ACC112 (cell line): ENCODE results near the gene ARHGEF7.
"Not testable (repeated sequence)": the region's sequence is repeated elsewhere in the genome, so short reads cannot be mapped to it uniquely, and the experiment has no call there.

Experiments used
- H2AFZ ChIP-seq: fragments of 200-600 bp; sonication (generic); one replicate; pipeline ENCODE4 v1.6.0; 2017; ENCODE audit warnings: antibody characterized with exemption, low read length; ENCODE audit not compliant: unreplicated experiment
- H3K27ac ChIP-seq: fragments of 200-600 bp; sonication (generic); 2 replicates; pipeline ENCODE4 v1.5.1; 2014; ENCODE audit warnings: low read depth, mild to moderate bottlenecking, antibody characterized with exemption, low read length, moderate library complexity
- H3K27me3 ChIP-seq: fragments of 200-600 bp; sonication (generic); 2 replicates; pipeline ENCODE4 v1.6.1; 2014; ENCODE audit warnings: mild to moderate bottlenecking, antibody characterized with exemption, low read length, moderate library complexity, mixed read lengths; ENCODE audit not compliant: insufficient read depth
- H3K36me3 ChIP-seq: fragments of 200-600 bp; sonication (generic); 2 replicates; pipeline ENCODE4 v1.6.1; 2016; ENCODE audit warnings: mild to moderate bottlenecking, antibody characterized with exemption, low read length, moderate library complexity, mixed read lengths; ENCODE audit not compliant: insufficient read depth
- H3K4me1 ChIP-seq: fragments of 200-600 bp; sonication (generic); one replicate; pipeline ENCODE4 v1.6.1; 2016; ENCODE audit warnings: low read length, mixed read lengths; ENCODE audit not compliant: insufficient read depth, unreplicated experiment, control insufficient read depth
- H3K4me3 ChIP-seq: fragments of 200-600 bp; sonication (generic); 2 replicates; pipeline ENCODE4 v1.5.1; 2014; ENCODE audit warnings: mild to moderate bottlenecking, low read depth, low read length
- H3K79me2 ChIP-seq: fragments of 200-600 bp; sonication (generic); one replicate; pipeline ENCODE4 v1.6.0; 2016; ENCODE audit warnings: low read length; ENCODE audit not compliant: control insufficient read depth, unreplicated experiment, insufficient read depth

Gene ARHGEF7

DNA sequence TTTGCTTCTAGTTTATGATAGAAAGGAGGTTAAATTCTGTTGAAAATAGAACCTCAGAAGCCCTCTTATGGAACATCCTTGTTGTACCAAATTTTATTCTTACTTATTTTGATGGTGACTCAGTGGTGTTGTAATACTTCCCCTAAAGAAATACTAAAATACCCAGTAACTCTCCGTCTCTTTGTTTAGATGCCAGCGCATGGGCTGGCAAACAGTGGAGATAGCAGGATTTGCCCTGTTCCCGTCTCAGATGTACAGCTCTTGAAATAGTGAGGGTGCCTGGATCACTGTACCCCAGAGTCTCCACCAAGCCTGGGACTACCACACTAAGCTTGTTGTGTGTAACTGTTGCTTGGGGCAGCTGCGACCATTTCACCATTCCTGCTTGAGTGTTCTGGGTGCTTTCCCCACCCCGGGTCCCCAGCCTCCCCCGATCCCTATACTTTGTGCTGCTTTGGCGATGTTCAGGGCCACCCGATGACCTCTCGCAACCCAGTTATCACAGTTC lies 138.3 kb downstream of the ARHGEF7 start:
- H3K79me2 ChIP-seq = peaks cover 8% of the 10 kb centered on the region
- H3K36me3 ChIP-seq = peaks cover 7% of the 10 kb centered on the region

DNA sequence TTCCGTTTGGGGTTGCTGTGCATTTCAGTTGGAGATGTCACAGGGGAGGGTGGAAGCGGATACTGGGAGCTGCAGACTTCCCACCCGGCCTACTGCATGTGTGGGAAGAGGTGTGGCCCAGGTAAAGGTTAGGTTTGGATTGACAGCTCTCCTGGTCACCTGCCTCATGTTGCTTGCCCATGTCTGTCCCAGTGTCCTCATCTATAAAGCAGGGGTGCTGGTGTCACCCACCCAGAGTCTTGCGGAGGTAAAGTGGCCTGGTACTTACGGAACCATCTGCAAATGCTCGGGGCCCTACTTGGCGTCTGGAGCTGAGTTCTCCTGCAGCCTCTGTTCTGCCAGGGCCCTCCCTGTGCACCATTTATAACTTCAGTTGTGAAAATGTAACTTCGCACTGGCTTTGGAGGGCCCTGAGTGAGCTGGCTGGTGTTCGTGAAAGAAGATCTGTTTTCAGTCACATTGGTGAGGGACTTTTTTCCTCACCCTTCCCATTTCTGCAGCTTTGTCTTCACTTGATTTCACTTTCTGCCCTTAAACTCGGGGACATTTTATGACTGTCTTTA lies 140.2 kb downstream of the ARHGEF7 start:
- Histone ChIP-seq H3K27ac (no peak overlapping the region), H3K36me3 (peaks cover 17% of the 10 kb centered on the region), H3K27me3 (no peaks in the 10 kb centered on the region), H3K79me2 (peaks cover 6% of the 10 kb centered on the region), H3K4me1 (peaks cover 26% of the 10 kb centered on the region), H2AFZ (no peak overlapping the region), H3K4me3 (no peak overlapping the region)

More for the DNA sequence above, 138.3 kb downstream of the ARHGEF7 start:
- Histone ChIP-seq H3K4me3 (no peak overlapping the region), H2AFZ (no peak overlapping the region), H3K27ac (peak overlapping the region; percentile 38), H3K27me3 (no peaks in the 10 kb centered on the region), H3K4me1 (peaks cover 26% of the 10 kb centered on the region)

DNA sequence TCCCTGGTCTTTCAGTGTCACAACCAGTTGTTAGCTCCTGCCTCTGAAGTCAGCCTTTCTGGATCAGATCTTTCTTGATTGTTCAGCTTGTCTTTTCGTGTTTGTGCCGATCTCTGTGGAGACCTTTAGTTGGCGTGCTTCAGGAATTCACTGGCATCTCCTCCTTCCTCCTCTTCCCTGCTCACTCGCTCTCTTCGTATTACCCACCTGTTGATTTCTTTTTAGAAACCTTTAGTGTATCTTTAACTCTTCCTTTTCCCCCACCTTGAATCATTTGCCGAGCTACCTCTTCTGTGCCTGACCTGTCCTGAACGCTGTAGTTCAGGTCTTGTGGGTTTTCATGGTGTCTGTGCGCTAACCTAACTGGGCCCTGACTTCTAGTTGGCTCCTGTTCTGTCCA lies 141.3 kb downstream of the ARHGEF7 start:
- H2AFZ ChIP-seq = no peak overlapping the region
- peaks cover 17% of the 10 kb centered on the region for H3K36me3 ChIP-seq
- no peak overlapping the region for H3K4me3 ChIP-seq
- peaks cover 23% of the 10 kb centered on the region for H3K4me1 ChIP-seq
- H3K27ac ChIP-seq = no peak overlapping the region
- no peaks in the 10 kb centered on the region for H3K27me3 ChIP-seq
- H3K79me2 ChIP-seq = peaks cover 6% of the 10 kb centered on the region

DNA sequence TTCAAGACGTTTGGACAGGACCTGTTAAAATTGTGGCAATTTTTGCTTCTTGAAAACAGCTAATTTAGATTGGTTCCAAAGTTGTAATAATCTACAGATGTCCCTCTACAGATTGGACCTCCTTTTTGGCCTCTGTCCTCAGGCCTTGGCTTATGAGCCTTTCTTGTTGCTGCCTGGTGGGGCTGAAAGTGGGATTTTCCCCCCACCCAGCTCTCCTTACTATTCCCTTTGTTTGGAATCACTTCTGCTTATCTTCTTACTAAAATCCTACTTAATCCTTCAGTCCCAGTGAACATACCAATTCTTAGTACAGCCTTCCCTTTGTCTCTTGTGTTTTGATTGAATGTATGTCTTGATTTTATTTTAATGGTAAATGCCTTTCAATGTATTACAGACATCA lies 141.8 kb downstream of the ARHGEF7 start:
- Histone ChIP-seq H3K27me3 (no peaks in the 10 kb centered on the region), H3K79me2 (peaks cover 6% of the 10 kb centered on the region), H3K27ac (no peak overlapping the region), H3K4me3 (no peak overlapping the region), H3K36me3 (peaks cover 17% of the 10 kb centered on the region), H3K4me1 (peaks cover 19% of the 10 kb centered on the region), H2AFZ (no peak overlapping the region)

DNA sequence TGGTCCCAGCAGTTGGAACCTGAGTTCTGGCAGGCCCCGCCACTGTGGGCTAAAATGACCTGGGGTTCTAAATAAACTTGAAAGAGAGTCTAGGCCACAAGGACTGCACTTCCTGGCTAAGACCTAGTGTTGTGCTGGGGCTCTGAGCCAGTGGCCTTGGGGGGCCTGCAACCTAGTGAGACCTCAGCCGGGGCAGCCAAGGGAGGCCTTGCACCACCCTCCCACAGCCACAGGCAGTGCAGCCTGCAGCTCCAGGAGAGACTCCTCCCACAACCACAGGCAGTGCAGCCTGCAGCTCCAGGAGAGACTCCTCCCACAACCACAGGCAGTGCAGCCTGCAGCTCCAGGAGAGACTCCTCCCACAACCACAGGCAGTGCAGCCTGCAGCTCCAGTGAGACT lies 142.8 kb downstream of the ARHGEF7 start:
- not testable (repeated sequence) for H3K4me3 ChIP-seq, H3K27me3 ChIP-seq, H3K4me1 ChIP-seq, H3K79me2 ChIP-seq, H2AFZ ChIP-seq, H3K27ac ChIP-seq
- peaks cover 17% of the 10 kb centered on the region for H3K36me3 ChIP-seq

DNA sequence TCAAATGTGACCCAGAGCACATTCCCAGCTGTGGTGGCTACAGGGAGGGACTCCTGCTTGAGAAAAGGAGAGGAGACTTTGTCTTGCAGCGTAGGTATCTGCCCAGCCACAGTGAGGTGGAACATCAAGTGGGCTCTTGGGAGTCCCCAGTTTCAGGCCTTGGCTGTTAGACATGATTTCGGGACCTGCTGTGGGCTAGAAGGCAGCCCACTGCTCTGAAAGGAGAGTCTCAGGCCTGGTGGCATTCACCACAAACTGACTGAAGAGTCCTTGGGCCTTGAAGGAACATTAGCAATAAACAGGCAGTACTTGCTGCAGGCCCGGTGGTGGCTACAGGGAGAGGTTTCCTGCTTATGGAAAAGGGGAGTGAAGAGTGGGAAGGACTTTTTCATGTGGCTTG lies 143.5 kb downstream of the ARHGEF7 start:
- H3K79me2 ChIP-seq = peaks cover 4% of the 10 kb centered on the region
- H3K36me3 ChIP-seq = peaks cover 17% of the 10 kb centered on the region
- no peak overlapping the region for H3K4me3 ChIP-seq
- H2AFZ ChIP-seq = no peak overlapping the region
- no peaks in the 10 kb centered on the region for H3K27me3 ChIP-seq
- peaks cover 4% of the 10 kb centered on the region for H3K4me1 ChIP-seq
- no peak overlapping the region for H3K27ac ChIP-seq

DNA sequence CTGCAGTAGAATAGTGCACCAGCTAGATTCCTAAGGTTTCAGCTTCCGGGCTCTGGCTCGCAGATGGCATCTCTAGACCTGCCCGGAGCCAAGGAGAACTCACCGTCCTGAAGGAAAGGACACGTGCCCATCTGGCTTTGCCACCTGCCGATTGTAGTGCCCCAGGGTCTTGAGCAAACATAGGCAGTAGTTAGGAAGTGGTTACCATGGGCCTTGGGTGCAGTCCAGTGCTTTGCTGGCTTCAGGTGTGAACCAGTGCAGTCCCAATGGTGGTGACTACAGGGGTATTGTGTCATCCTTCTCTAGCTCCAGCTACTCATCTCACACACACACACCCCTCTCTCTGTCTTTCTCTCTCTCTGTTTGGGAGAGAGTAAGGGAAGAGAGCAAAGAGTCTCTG lies 143.9 kb downstream of the ARHGEF7 start:
- Histone ChIP-seq H3K4me3 (no peak overlapping the region), H2AFZ (no peak overlapping the region), H3K4me1 (no peaks in the 10 kb centered on the region), H3K36me3 (peaks cover 17% of the 10 kb centered on the region), H3K27ac (no peak overlapping the region), H3K79me2 (peaks cover under 1% of the 10 kb centered on the region), H3K27me3 (no peaks in the 10 kb centered on the region)

DNA sequence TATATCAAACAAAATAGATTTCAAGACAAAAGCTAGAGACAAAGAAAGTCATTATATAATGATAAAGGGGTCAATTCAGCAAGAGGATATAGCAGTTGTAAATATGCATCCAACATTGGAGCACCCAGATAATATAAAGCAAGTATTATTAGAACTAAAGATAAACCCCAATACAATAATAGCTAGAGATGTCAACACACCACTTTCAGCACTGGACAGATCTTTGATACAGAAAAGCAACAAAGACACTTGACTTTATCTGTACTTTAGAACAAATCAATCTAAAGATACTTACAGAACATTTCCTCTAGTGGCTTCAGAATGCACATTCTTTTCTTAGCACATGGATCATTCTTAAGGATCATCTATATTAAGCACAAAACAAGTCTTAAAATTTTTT lies 146.2 kb downstream of the ARHGEF7 start:
- Histone ChIP-seq H3K4me3 (no peak overlapping the region), H3K79me2 (no peaks in the 10 kb centered on the region), H2AFZ (no peak overlapping the region), H3K4me1 (no peaks in the 10 kb centered on the region), H3K27me3 (no peaks in the 10 kb centered on the region), H3K27ac (no peak overlapping the region), H3K36me3 (peaks cover 17% of the 10 kb centered on the region)

DNA sequence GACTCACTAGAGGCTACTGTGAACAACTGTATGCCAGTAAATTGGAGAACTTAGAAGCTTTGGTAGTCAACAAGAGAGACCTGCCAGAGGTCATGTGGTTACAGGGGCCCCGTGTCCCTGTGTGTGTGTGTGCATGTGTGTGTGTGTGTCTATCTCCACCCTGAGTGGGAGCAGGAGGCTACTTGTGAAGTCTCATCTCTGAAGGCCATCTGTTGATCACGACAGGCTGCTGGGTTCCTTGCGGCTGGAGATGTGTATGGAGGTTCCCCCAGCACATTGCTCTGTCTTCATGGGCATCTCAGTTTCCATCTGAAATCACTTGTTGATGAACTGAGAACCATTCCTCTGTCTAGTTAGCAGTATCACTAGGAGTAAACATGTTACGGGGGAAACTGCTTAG lies 147.2 kb downstream of the ARHGEF7 start:
- Histone ChIP-seq H3K36me3 (peaks cover 17% of the 10 kb centered on the region), H2AFZ (no peak overlapping the region), H3K27me3 (no peaks in the 10 kb centered on the region), H3K79me2 (no peaks in the 10 kb centered on the region), H3K4me3 (no peak overlapping the region), H3K27ac (no peak overlapping the region), H3K4me1 (no peaks in the 10 kb centered on the region)

DNA sequence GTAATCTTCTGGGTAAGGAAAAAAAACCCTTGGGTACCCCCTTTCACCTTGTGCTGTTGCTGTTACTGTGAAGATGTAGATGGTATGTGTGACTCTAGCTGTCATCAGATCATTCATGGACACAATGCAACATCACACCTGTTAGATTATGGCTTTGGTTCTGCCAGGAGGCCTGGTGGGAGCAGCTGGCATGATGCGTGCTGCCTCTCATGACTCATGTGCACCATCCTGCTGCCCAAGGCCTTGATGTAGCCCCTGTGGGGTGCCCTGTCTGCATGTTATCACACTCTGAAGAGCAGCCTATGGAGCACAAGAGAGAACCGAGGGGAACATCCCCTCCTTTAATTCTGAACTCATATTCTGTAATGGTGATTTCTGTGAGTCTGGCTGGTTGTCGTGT lies 147.6 kb downstream of the ARHGEF7 start:
- Histone ChIP-seq H3K4me3 (no peak overlapping the region), H2AFZ (no peak overlapping the region), H3K27ac (no peak overlapping the region), H3K4me1 (no peaks in the 10 kb centered on the region), H3K79me2 (no peaks in the 10 kb centered on the region), H3K36me3 (peaks cover 14% of the 10 kb centered on the region), H3K27me3 (no peaks in the 10 kb centered on the region)

DNA sequence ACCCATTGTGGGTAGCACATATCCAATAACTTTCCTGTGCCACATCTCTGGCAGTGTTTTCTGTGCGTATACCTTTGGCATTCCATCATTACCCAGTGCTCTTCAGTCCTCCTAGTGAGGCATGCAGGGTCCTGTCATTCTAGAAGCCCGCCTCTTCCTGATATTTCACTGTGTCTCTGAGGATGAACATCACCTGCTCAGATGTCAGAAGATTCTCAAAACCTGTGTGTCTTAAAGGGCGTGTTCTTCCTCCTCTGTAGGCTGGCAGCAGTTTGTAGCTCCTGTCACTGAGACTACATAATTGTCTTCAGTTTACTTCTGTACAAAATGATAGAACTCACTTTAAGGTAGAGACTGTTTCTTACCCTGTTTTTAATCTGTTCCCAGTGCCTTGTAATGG lies 148.5 kb downstream of the ARHGEF7 start:
- Histone ChIP-seq H3K4me3 (no peak overlapping the region), H3K4me1 (no peaks in the 10 kb centered on the region), H3K27me3 (no peaks in the 10 kb centered on the region), H3K27ac (no peak overlapping the region), H3K79me2 (no peaks in the 10 kb centered on the region), H2AFZ (no peak overlapping the region), H3K36me3 (peaks cover 9% of the 10 kb centered on the region)
